WTC11 (cell line): Measurements from ENCODE around the gene THUMPD3.

Source experiments
- TF ChIP-seq, protein P1 (sequence below): sonication (generic); formaldehyde crosslinking; IDR thresholded peaks from 2 replicates; pipeline ENCODE4 v1.8.0; 2023; ENCODE audit warnings: missing genetic modification reagents, mild to moderate bottlenecking, borderline replicate concordance
- TF ChIP-seq, protein P2 (sequence below): fragments of 200-600 bp; IDR thresholded peaks from 2 replicates; pipeline ENCODE4 v1.8.0; 2022; ENCODE audit warnings: antibody characterized with exemption
- TF ChIP-seq, protein P3 (sequence below): sonication (generic); formaldehyde crosslinking; IDR thresholded peaks from 2 replicates; pipeline ENCODE4 v1.8.1; 2022; ENCODE audit warnings: low read depth, mild to moderate bottlenecking, moderate library complexity, missing genetic modification reagents, borderline replicate concordance

DNA sequence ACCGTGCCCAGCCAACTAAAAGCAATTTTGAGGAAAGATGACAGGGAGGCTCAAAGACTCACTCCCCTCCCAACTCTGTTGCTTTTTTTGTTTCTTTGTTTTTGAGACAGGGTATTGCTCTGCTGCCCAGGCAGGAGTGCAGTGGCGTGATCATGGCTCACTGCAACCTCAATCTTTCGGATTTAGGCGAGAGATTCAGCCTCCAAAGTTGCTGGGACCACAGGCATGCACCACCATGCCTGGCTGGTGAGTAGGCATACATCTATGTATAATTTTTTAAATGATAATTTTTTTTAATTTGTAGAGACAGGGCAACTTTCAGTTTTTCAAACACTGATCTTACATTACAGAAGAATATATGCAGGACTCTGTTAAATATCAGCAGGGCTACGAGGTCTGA, 15.8 kb upstream of the THUMPD3 start:
- TF ChIP-seq, protein P1, sequence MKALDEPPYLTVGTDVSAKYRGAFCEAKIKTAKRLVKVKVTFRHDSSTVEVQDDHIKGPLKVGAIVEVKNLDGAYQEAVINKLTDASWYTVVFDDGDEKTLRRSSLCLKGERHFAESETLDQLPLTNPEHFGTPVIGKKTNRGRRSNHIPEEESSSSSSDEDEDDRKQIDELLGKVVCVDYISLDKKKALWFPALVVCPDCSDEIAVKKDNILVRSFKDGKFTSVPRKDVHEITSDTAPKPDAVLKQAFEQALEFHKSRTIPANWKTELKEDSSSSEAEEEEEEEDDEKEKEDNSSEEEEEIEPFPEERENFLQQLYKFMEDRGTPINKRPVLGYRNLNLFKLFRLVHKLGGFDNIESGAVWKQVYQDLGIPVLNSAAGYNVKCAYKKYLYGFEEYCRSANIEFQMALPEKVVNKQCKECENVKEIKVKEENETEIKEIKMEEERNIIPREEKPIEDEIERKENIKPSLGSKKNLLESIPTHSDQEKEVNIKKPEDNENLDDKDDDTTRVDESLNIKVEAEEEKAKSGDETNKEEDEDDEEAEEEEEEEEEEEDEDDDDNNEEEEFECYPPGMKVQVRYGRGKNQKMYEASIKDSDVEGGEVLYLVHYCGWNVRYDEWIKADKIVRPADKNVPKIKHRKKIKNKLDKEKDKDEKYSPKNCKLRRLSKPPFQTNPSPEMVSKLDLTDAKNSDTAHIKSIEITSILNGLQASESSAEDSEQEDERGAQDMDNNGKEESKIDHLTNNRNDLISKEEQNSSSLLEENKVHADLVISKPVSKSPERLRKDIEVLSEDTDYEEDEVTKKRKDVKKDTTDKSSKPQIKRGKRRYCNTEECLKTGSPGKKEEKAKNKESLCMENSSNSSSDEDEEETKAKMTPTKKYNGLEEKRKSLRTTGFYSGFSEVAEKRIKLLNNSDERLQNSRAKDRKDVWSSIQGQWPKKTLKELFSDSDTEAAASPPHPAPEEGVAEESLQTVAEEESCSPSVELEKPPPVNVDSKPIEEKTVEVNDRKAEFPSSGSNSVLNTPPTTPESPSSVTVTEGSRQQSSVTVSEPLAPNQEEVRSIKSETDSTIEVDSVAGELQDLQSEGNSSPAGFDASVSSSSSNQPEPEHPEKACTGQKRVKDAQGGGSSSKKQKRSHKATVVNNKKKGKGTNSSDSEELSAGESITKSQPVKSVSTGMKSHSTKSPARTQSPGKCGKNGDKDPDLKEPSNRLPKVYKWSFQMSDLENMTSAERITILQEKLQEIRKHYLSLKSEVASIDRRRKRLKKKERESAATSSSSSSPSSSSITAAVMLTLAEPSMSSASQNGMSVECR (CRISPR knock-in tag) = no peak
- TF ChIP-seq, protein P2, sequence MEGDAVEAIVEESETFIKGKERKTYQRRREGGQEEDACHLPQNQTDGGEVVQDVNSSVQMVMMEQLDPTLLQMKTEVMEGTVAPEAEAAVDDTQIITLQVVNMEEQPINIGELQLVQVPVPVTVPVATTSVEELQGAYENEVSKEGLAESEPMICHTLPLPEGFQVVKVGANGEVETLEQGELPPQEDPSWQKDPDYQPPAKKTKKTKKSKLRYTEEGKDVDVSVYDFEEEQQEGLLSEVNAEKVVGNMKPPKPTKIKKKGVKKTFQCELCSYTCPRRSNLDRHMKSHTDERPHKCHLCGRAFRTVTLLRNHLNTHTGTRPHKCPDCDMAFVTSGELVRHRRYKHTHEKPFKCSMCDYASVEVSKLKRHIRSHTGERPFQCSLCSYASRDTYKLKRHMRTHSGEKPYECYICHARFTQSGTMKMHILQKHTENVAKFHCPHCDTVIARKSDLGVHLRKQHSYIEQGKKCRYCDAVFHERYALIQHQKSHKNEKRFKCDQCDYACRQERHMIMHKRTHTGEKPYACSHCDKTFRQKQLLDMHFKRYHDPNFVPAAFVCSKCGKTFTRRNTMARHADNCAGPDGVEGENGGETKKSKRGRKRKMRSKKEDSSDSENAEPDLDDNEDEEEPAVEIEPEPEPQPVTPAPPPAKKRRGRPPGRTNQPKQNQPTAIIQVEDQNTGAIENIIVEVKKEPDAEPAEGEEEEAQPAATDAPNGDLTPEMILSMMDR = no peak
- TF ChIP-seq, protein P3, sequence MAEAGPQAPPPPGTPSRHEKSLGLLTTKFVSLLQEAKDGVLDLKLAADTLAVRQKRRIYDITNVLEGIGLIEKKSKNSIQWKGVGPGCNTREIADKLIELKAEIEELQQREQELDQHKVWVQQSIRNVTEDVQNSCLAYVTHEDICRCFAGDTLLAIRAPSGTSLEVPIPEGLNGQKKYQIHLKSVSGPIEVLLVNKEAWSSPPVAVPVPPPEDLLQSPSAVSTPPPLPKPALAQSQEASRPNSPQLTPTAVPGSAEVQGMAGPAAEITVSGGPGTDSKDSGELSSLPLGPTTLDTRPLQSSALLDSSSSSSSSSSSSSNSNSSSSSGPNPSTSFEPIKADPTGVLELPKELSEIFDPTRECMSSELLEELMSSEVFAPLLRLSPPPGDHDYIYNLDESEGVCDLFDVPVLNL (CRISPR knock-in tag) = no peak
